HEK293 (cell line): ENCODE measurements around the gene BAIAP2.

Experiments used
- CTCF ChIA-PET: fragments of 350-600 bp; formaldehyde crosslinking; extraction: SDS; loops from one replicate; lab custom pipeline; 2021; ENCODE audit warnings: antibody characterized with exemption; lab: Yijun Ruan, JAX
- POLR2A ChIA-PET: fragments of 300-600 bp; formaldehyde crosslinking; extraction: SDS; loops from one replicate; lab custom pipeline; 2020; ENCODE audit warnings: antibody characterized with exemption, inconsistent platforms; lab: Yijun Ruan, JAX
- H3K27ac ChIP-seq: fragments of 200-500 bp; sonication (Bioruptor generic); 2 replicates; pipeline ENCODE4 v1.5.1; 2014; ENCODE audit warnings: low read depth, low read length, control low read depth, inconsistent platforms; ENCODE audit errors: extremely low read depth
- H3K36me3 ChIP-seq, 2 experiments: fragments of 200-500 bp in 1 of 2; sonication (Bioruptor generic) in 1 of 2; 1 replicate in 1 of 2; 2 replicates in 1 of 2; pipeline ENCODE4 v1.5.1; 2014 to 2017; ENCODE audit warnings: inconsistent platforms in 2 of 2, low read length in 2 of 2; ENCODE audit not compliant: control insufficient read depth in 2 of 2, insufficient read depth in 1 of 2
- H3K4me1 ChIP-seq: fragments of 200-500 bp; sonication (Bioruptor generic); 2 replicates; pipeline ENCODE4 v1.5.1; 2014; ENCODE audit warnings: mild to moderate bottlenecking, low read length, inconsistent platforms; ENCODE audit not compliant: control insufficient read depth, insufficient read depth
- H3K4me3 ChIP-seq: 2 replicates; pipeline ENCODE4 v1.5.1; 2011; ENCODE audit warnings: low read depth, mild to moderate bottlenecking, control low read depth, low read length, moderate library complexity
- H3K9me3 ChIP-seq: fragments of 200-500 bp; sonication (Bioruptor generic); 2 replicates; pipeline ENCODE4 v1.5.1; 2014; ENCODE audit warnings: low read depth, low read length, inconsistent platforms; ENCODE audit not compliant: control insufficient read depth, insufficient read depth
- EGR2 ChIP-seq: fragments of 450-650 bp; formaldehyde crosslinking; IDR thresholded peaks from 2 replicates; pipeline ENCODE4 v1.5.1; 2016; ENCODE audit warnings: low read depth, missing biosample characterization, missing genetic modification characterization
- GLIS1 ChIP-seq: fragments of 450-650 bp; formaldehyde crosslinking; IDR thresholded peaks from 2 replicates; pipeline ENCODE4 v1.5.1; 2016; ENCODE audit warnings: missing biosample characterization, missing genetic modification characterization
- GLIS2 ChIP-seq: fragments of 450-650 bp; formaldehyde crosslinking; IDR thresholded peaks from 2 replicates; pipeline ENCODE4 v1.5.1; 2016; ENCODE audit warnings: missing biosample characterization, missing genetic modification characterization
- MZF1 ChIP-seq: fragments of 450-650 bp; formaldehyde crosslinking; IDR thresholded peaks from 2 replicates; pipeline ENCODE4 v1.5.1; 2017; ENCODE audit warnings: missing biosample characterization, missing genetic modification characterization, borderline replicate concordance
- ZFHX2 ChIP-seq: fragments of 450-650 bp; formaldehyde crosslinking; conservative IDR thresholded peaks from 2 replicates; pipeline ENCODE4 v1.5.1; 2016; ENCODE audit warnings: missing biosample characterization, missing genetic modification characterization
- ZNF133 ChIP-seq: fragments of 450-650 bp; formaldehyde crosslinking; IDR thresholded peaks from 2 replicates; pipeline ENCODE4 v1.5.1; 2016; ENCODE audit warnings: missing biosample characterization, missing genetic modification characterization
- ZNF174 ChIP-seq: fragments of 450-650 bp; formaldehyde crosslinking; IDR thresholded peaks from 2 replicates; pipeline ENCODE4 v1.5.0; 2017; ENCODE audit warnings: missing biosample characterization, mild to moderate bottlenecking, missing genetic modification characterization
- ZNF24 ChIP-seq: fragments of 450-650 bp; formaldehyde crosslinking; IDR thresholded peaks from 2 replicates; pipeline ENCODE4 v1.5.1; 2016; ENCODE audit warnings: missing biosample characterization, missing genetic modification characterization
- ZNF266 ChIP-seq: fragments of 450-650 bp; formaldehyde crosslinking; IDR thresholded peaks from 2 replicates; pipeline ENCODE4 v1.5.1; 2016; ENCODE audit warnings: missing biosample characterization, missing genetic modification characterization, low read depth
- ZNF354C ChIP-seq: fragments of 450-650 bp; formaldehyde crosslinking; IDR thresholded peaks from 2 replicates; pipeline ENCODE4 v1.5.1; 2016; ENCODE audit warnings: missing biosample characterization, missing genetic modification characterization, low read depth, borderline replicate concordance
- ZNF664 ChIP-seq: fragments of 450-650 bp; formaldehyde crosslinking; IDR thresholded peaks from 2 replicates; pipeline ENCODE4 v1.5.1; 2016; ENCODE audit warnings: missing biosample characterization, missing genetic modification characterization
- ZNF670 ChIP-seq: fragments of 450-650 bp; formaldehyde crosslinking; IDR thresholded peaks from 2 replicates; pipeline ENCODE4 v1.5.1; 2016; ENCODE audit warnings: missing biosample characterization, missing genetic modification characterization, low read depth
- ZNF776 ChIP-seq: fragments of 450-650 bp; formaldehyde crosslinking; IDR thresholded peaks from 2 replicates; pipeline ENCODE4 v1.5.0; 2017; ENCODE audit warnings: missing biosample characterization, missing genetic modification characterization, borderline replicate concordance
- TF ChIP-seq, protein P1 (sequence below): fragments of 450-650 bp; formaldehyde crosslinking; IDR thresholded peaks from 2 replicates; pipeline ENCODE4 v1.5.1; 2016; ENCODE audit warnings: missing biosample characterization, missing genetic modification characterization
- TF ChIP-seq, protein P2 (sequence below): fragments of 450-650 bp; formaldehyde crosslinking; IDR thresholded peaks from 2 replicates; pipeline ENCODE4 v1.5.1; 2016; ENCODE audit warnings: missing biosample characterization, missing genetic modification characterization
- TF ChIP-seq, protein P3 (sequence below): fragments of 450-650 bp; formaldehyde crosslinking; IDR thresholded peaks from 2 replicates; pipeline ENCODE4 v1.5.1; 2016; ENCODE audit warnings: missing biosample characterization, missing genetic modification characterization
- TF ChIP-seq, protein P4 (sequence below): fragments of 450-650 bp; formaldehyde crosslinking; IDR thresholded peaks from 2 replicates; pipeline ENCODE4 v1.5.1; 2016; ENCODE audit warnings: missing biosample characterization, missing genetic modification characterization

BAIAP2 gene

DNA sequence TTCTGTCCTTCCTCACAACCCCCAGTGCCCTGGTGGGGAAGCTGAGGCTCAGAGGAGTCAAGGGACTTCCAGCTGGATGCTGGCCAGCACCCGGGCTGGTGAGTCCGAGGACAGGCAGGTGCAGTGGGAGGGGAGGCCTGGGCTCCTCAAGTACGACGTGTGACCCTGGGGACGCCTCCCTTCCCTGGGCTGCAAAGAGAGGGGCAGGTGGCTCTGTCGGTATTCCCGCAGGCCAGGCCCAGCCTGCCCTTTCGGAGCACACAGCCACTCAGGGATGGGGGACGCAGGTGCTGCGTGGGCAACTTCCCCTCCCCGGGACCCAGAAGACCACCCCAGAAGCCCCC lies 97.2 kb downstream of the BAIAP2 start (continued):
- no peak for TF ChIP-seq ZNF664 (tag by site-specific recombination)
- no peak for TF ChIP-seq ZNF354C
- TF ChIP-seq ZNF24, result no peak
- no peak for TF ChIP-seq ZNF266 (tag by site-specific recombination)

DNA sequence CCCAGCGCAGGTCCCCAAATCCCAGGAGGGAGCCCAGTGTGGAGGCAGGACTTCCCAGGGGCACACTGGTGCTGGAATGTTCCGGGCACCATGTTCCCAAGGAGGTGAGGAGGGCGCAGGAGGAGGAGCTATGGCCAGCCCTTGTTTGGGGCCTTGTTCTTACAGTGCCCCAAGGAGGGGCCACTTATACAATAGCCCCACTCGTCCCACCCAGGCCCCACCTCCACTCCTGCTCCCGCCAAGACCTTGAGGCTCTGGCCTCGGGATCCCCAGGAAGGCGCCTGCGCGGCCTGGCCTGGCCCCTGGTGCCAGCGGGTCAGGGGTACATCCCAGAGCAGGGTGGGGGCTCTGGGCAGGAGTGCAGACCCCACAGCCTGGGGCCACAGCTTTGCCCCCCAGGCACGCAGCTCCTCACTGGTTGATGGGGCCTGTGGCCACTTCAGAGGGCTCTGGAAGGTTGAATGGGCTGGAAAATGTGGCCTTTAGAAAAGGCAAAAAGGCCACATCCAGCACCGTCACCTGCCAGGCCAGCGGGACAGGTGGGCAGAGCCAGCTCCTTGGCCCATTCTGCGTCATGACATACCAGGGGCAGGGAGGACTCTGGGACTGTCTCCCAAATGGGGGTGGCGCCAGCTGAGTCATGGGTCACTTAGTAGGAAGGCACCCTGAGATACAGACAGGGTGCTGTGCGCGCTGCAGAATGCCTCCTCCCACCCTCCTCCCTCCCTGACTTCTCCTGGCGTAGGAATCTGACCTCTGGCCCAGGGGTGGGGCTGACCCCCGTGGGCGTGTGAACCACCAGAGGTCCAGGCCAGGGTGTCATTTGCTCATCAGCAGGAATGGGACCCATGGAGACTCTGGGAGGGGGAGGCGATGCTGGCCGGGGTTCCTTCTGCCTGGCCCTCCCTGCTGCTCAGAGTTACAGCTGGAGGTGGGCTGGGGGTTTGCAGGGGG lies 98.1 kb downstream of the BAIAP2 start:
- Histone ChIP-seq H3K36me3 (no peaks in the 10 kb centered on the region), H3K4me3 (no peak overlapping the region), H3K4me1 (no peaks in the 10 kb centered on the region), H3K27ac (no peak overlapping the region), H3K9me3 (no peaks in the 10 kb centered on the region)
- ChIA-PET POLR2A (no interaction called here), CTCF (interaction anchor here (1.2 kb wide), 1 partner anchor 109 kb away, joined by 3 read pairs; no protein-coding TSS in a partner anchor)
- TF ChIP-seq GLIS1 (tag by site-specific recombination) (peak; percentile 58), ZNF133 (tag by site-specific recombination) (peak; percentile 75), ZFHX2 (tag by site-specific recombination) (0 out of 2 replicates have a peak, but pooled peaks have one; percentile 6), EGR2 (tag by site-specific recombination) (peak; percentile 46)
- TF ChIP-seq, protein P1, sequence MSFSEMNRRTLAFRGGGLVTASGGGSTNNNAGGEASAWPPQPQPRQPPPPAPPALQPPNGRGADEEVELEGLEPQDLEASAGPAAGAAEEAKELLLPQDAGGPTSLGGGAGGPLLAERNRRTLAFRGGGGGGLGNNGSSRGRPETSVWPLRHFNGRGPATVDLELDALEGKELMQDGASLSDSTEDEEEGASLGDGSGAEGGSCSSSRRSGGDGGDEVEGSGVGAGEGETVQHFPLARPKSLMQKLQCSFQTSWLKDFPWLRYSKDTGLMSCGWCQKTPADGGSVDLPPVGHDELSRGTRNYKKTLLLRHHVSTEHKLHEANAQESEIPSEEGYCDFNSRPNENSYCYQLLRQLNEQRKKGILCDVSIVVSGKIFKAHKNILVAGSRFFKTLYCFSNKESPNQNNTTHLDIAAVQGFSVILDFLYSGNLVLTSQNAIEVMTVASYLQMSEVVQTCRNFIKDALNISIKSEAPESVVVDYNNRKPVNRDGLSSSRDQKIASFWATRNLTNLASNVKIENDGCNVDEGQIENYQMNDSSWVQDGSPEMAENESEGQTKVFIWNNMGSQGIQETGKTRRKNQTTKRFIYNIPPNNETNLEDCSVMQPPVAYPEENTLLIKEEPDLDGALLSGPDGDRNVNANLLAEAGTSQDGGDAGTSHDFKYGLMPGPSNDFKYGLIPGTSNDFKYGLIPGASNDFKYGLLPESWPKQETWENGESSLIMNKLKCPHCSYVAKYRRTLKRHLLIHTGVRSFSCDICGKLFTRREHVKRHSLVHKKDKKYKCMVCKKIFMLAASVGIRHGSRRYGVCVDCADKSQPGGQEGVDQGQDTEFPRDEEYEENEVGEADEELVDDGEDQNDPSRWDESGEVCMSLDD, result no peak

DNA sequence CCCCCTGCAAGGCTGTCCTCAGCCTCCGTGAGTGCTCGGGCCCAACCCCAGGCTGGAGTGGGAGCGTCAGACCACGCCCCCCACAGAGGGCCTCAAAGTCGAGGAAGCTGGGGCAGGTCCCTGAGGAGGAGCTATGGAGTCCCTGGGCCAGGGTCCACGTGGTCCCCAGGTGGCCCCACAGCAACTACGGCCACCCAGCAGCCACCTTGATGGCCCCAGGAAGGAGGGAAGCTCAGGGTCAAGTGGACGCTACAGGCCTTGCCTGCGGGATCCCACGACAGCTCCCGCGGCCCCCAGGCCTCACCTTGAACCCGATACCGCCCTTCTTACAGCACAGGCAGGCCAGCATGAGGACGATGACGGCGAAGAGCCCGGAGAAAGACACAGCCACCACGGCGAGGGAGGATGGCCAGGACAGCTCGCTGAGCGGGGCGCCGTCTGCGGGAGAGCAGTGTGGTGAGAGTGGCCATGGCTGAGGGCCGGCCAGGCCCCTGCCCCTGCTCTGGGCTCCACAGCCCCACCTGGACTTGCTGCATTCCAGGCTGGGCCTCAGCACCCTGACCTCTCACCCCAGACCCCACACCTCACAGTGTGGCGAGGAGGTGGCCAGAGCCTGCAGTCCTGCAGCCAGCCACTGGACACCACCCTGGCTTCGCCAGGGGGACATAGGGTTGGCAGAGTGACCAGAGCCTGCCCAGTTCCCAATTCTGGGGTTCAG lies 99.3 kb downstream of the BAIAP2 start:
- no peak overlapping the region for H3K27ac ChIP-seq

DNA sequence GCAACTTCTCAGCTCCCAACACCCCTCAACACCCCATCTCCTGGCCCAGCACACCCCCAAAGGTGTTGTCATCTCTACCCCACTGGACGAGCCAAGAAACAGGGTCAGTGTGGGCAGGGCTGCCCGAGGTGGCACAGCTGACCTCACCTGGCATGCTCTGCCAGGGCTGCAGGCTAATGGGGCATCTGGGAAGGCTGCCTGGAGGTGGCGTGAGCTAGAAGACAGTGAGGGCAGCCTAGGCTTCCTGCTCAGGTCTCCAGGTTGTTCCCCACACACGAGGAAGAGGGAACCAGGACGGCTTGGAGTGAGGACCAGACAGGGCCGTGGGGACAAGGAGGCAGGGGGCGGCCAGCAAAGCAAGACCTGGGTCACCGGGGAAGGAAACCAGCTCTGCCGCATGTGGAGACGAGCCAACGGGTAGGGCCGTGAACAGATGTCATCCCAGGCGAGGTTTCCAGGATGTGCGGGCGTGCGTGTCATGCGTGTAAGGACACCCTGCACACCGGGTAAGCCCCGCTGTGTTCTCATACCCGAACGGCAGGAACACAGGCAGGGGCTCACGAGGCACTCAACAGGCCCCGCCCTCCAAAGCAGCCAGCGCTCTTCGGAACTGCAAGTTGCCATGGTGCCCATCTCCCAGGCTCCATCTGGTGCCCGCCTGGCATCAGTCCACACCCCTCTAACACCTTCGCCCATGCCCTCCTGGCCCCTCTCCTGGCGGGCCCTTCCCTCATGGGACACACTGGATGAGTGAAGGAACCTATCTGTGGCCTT lies 100.7 kb downstream of the BAIAP2 start:
- no peaks in the 10 kb centered on the region for H3K9me3 ChIP-seq
- no peak overlapping the region for H3K4me3 ChIP-seq
- ChIA-PET CTCF (no interaction called here), POLR2A (no interaction called here)
- H3K4me1 ChIP-seq, result no peaks in the 10 kb centered on the region
- H3K36me3 ChIP-seq, result no peaks in the 10 kb centered on the region
- TF ChIP-seq, protein P2, sequence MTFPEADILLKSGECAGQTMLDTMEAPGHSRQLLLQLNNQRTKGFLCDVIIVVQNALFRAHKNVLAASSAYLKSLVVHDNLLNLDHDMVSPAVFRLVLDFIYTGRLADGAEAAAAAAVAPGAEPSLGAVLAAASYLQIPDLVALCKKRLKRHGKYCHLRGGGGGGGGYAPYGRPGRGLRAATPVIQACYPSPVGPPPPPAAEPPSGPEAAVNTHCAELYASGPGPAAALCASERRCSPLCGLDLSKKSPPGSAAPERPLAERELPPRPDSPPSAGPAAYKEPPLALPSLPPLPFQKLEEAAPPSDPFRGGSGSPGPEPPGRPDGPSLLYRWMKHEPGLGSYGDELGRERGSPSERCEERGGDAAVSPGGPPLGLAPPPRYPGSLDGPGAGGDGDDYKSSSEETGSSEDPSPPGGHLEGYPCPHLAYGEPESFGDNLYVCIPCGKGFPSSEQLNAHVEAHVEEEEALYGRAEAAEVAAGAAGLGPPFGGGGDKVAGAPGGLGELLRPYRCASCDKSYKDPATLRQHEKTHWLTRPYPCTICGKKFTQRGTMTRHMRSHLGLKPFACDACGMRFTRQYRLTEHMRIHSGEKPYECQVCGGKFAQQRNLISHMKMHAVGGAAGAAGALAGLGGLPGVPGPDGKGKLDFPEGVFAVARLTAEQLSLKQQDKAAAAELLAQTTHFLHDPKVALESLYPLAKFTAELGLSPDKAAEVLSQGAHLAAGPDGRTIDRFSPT (tag by site-specific recombination), result no peak
- TF ChIP-seq EGR2 (tag by site-specific recombination), result no peak
- no peak for TF ChIP-seq ZNF174 (tag by site-specific recombination)
- no peak for TF ChIP-seq ZNF776 (tag by site-specific recombination)
- TF ChIP-seq, protein P3, sequence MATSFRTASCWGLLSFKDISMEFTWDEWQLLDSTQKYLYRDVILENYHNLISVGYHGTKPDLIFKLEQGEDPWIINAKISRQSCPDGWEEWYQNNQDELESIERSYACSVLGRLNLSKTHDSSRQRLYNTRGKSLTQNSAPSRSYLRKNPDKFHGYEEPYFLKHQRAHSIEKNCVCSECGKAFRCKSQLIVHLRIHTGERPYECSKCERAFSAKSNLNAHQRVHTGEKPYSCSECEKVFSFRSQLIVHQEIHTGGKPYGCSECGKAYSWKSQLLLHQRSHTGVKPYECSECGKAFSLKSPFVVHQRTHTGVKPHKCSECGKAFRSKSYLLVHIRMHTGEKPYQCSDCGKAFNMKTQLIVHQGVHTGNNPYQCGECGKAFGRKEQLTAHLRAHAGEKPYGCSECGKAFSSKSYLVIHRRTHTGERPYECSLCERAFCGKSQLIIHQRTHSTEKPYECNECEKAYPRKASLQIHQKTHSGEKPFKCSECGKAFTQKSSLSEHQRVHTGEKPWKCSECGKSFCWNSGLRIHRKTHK (tag by site-specific recombination), result no peak
- no peak for TF ChIP-seq ZNF670
- TF ChIP-seq, protein P4, sequence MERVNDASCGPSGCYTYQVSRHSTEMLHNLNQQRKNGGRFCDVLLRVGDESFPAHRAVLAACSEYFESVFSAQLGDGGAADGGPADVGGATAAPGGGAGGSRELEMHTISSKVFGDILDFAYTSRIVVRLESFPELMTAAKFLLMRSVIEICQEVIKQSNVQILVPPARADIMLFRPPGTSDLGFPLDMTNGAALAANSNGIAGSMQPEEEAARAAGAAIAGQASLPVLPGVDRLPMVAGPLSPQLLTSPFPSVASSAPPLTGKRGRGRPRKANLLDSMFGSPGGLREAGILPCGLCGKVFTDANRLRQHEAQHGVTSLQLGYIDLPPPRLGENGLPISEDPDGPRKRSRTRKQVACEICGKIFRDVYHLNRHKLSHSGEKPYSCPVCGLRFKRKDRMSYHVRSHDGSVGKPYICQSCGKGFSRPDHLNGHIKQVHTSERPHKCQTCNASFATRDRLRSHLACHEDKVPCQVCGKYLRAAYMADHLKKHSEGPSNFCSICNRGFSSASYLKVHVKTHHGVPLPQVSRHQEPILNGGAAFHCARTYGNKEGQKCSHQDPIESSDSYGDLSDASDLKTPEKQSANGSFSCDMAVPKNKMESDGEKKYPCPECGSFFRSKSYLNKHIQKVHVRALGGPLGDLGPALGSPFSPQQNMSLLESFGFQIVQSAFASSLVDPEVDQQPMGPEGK, result no peak
- TF ChIP-seq, all 188 proteins: peak for 0
- H3K27ac ChIP-seq, result no peak overlapping the region

More for the DNA sequence above, 99.3 kb downstream of the BAIAP2 start:
- TF ChIP-seq MZF1 (tag by site-specific recombination), result no peak
- 0 out of 2 replicates have a peak, but pooled peaks have one; percentile 16 for TF ChIP-seq GLIS2 (tag by site-specific recombination)
- H3K4me1 ChIP-seq, result no peaks in the 10 kb centered on the region
- H3K4me3 ChIP-seq, result no peak overlapping the region
- ChIA-PET CTCF (interaction anchor here (0.5 to 1.2 kb wide), 3 partner anchors 32 to 381 kb away, joined by 3 to 6 read pairs (median 4); no protein-coding TSS in a partner anchor), POLR2A (interaction anchor here (0.6 kb wide), 1 partner anchor 89 kb away, joined by 4 read pairs; the partner anchor contains the start of gene CEP131)
- no peaks in the 10 kb centered on the region for H3K36me3 ChIP-seq
- H3K9me3 ChIP-seq, result no peaks in the 10 kb centered on the region
